GM19025 (cell line): ENCODE measurements around the gene UPF2.

Experiments
- ATAC-seq: cut with Tn5 transposase; IDR thresholded peaks from one replicate; pipeline ENCODE4 v1.9.1; 2021; ENCODE audit warnings: mild to moderate bottlenecking, low read depth, moderate library complexity; ENCODE audit not compliant: unreplicated experiment

UPF2 gene

GRCh38 chr10:11871466-11871865 lies 171.1 kb downstream of the UPF2 start:
- no peak for ATAC-seq

GRCh38 chr10:11870900-11871400 lies 171.7 kb downstream of the UPF2 start:
- ATAC-seq = no peak

GRCh38 chr10:11870461-11870780 lies 172.2 kb downstream of the UPF2 start:
- ATAC-seq = no peak
